Loucy (cell line): ENCODE results near the gene TGFB3.
"Not testable (repeated sequence)": the region's sequence is repeated elsewhere in the genome, so short reads cannot be mapped to it uniquely, and the experiment has no call there.

ENCODE experiments used
- H2AFZ ChIP-seq: fragments of 200-600 bp; sonication (generic); 2 replicates; pipeline ENCODE4 v1.6.0; 2016; ENCODE audit warnings: antibody characterized with exemption, mild to moderate bottlenecking, low read length, moderate library complexity
- H3F3A ChIP-seq: fragments of 200-600 bp; 2 replicates; pipeline ENCODE4 v1.6.0; 2016; ENCODE audit warnings: antibody characterized with exemption, low read depth, mild to moderate bottlenecking
- H3K27me3 ChIP-seq: fragments of 200-600 bp; sonication (generic); 2 replicates; pipeline ENCODE4 v1.6.1; 2014; ENCODE audit warnings: low read length, mild to moderate bottlenecking; ENCODE audit not compliant: insufficient read depth, poor library complexity, severe bottlenecking
- H3K36me3 ChIP-seq: fragments of 200-600 bp; sonication (generic); 2 replicates; pipeline ENCODE4 v1.6.1; 2016; ENCODE audit warnings: low read length; ENCODE audit not compliant: insufficient read depth
- H3K4me1 ChIP-seq: fragments of 200-600 bp; sonication (generic); 2 replicates; pipeline ENCODE4 v1.5.1; 2014; ENCODE audit warnings: low read length, mild to moderate bottlenecking; ENCODE audit not compliant: insufficient read depth, poor library complexity, severe bottlenecking
- H3K4me2 ChIP-seq: fragments of 200-600 bp; sonication (generic); 2 replicates; pipeline ENCODE4 v1.6.0; 2014; ENCODE audit warnings: antibody characterized with exemption, low read length, low read depth, mild to moderate bottlenecking; ENCODE audit not compliant: poor library complexity, severe bottlenecking
- H3K4me3 ChIP-seq: fragments of 200-600 bp; sonication (generic); 2 replicates; pipeline ENCODE4 v1.5.1; 2014; ENCODE audit warnings: low read length, mild to moderate bottlenecking, mixed read lengths; ENCODE audit not compliant: poor library complexity, severe bottlenecking
- H3K79me2 ChIP-seq: fragments of 200-600 bp; sonication (generic); 2 replicates; pipeline ENCODE4 v1.6.1; 2014; ENCODE audit warnings: low read length; ENCODE audit not compliant: insufficient read depth
- H3K9ac ChIP-seq: fragments of 200-600 bp; sonication (generic); 2 replicates; pipeline ENCODE4 v1.6.0; 2014; ENCODE audit warnings: mild to moderate bottlenecking, low read depth, low read length, moderate library complexity; ENCODE audit not compliant: poor library complexity, severe bottlenecking
- H3K9me2 ChIP-seq: fragments of 200-600 bp; sonication (generic); replicated peaks from 2 replicates; pipeline ENCODE4 v1.6.1; 2016; ENCODE audit warnings: low read depth, low read length, mixed read lengths
- H3K9me3 ChIP-seq: fragments of 200-600 bp; sonication (generic); 2 replicates; pipeline ENCODE4 v1.6.1; 2014; ENCODE audit warnings: mild to moderate bottlenecking, antibody characterized with exemption, low read length, low read depth; ENCODE audit not compliant: insufficient read depth
- H4K20me1 ChIP-seq: fragments of 200-600 bp; sonication (generic); 2 replicates; pipeline ENCODE4 v1.6.0; 2014; ENCODE audit warnings: antibody characterized with exemption, low read length, mild to moderate bottlenecking; ENCODE audit not compliant: insufficient read depth, poor library complexity, severe bottlenecking
- CTCF ChIP-seq: fragments of 200-600 bp; sonication (generic); conservative IDR thresholded peaks from 2 replicates; pipeline ENCODE4 v1.5.1; 2014; ENCODE audit warnings: mild to moderate bottlenecking, antibody characterized with exemption, low read length
- EZH2phosphoT487 ChIP-seq: fragments of 200-600 bp; IDR thresholded peaks from 2 replicates; pipeline ENCODE4 v1.6.1; 2018; ENCODE audit warnings: antibody characterized with exemption, mild to moderate bottlenecking, moderate library complexity, borderline replicate concordance

Gene TGFB3

DNA sequence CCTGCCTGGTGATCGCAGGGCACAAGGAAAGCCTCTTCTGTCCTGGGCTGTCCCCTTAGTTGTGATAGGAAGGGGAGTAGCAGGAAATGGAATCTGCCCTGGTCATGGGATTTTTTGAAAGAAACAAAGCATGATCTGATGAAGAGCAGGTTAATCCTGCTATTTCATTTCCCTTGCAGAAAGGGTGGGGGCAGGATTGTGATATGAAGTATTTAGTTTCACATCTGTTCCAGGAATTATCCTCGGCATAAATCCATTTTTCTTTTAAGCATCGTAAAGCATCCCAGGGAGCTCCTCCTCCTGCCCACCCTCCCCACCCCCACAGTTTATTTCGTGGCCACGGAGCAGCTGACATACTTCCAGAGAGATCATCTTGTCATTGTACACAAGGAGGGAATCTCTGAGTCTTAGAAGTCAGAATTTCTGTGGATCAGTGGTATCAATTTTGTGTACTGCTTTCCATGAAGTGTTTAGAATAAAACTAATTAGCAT is 53.1 kb downstream of the TGFB3 start:
- no peak for TF ChIP-seq EZH2phosphoT487
- TF ChIP-seq CTCF, result no peak
- Histone ChIP-seq H3K9me3 (no peaks in the 10 kb centered on the region), H3K36me3 (no peaks in the 10 kb centered on the region; the same call in 1 of the 2 replicates), H3K9me2 (no peaks in the 10 kb centered on the region), H3K4me3 (no peak overlapping the region), H3K27me3 (no peaks in the 10 kb centered on the region), H2AFZ (no peak overlapping the region), H3K4me1 (no peaks in the 10 kb centered on the region), H3K4me2 (no peak overlapping the region), H3K79me2 (no peaks in the 10 kb centered on the region), H4K20me1 (no peaks in the 10 kb centered on the region), H3F3A (no peaks in the 10 kb centered on the region), H3K9ac (no peak overlapping the region)

DNA sequence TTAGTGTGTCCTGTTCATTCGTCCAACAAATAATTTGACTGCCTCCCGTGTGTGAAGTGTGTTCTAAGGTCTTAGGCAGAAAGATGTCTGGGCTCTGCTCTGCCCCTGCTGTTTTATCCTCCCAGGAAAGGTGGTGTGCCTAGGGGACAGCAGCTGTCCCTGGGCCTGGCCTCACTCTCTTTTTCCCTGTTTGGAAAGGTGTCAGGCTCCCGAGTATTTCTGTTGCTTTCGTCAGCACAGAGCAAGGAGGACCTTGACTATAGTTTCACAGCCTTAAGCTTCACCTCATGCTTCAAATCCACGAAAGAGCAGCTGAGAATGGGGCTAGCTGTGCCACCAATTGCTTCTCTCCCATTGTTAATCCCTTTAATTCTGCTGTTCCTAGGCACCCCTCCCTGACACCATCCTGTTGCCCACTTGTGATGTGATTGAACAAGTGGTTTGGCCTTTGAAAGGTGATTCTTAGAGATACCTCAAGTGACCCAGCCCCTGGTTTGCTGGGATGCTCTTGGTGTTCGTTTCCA is 54.2 kb downstream of the TGFB3 start:
- Histone ChIP-seq H3K79me2 (no peaks in the 10 kb centered on the region), H3F3A (no peaks in the 10 kb centered on the region), H3K9me3 (no peaks in the 10 kb centered on the region), H2AFZ (no peak overlapping the region), H3K36me3 (no peaks in the 10 kb centered on the region; the same call in 1 of the 2 replicates), H3K4me3 (no peak overlapping the region), H3K9me2 (no peaks in the 10 kb centered on the region), H3K27me3 (no peaks in the 10 kb centered on the region), H3K4me2 (no peak overlapping the region), H3K9ac (no peak overlapping the region), H4K20me1 (no peaks in the 10 kb centered on the region), H3K4me1 (no peaks in the 10 kb centered on the region)
- no peak for TF ChIP-seq CTCF
- no peak for TF ChIP-seq EZH2phosphoT487

DNA sequence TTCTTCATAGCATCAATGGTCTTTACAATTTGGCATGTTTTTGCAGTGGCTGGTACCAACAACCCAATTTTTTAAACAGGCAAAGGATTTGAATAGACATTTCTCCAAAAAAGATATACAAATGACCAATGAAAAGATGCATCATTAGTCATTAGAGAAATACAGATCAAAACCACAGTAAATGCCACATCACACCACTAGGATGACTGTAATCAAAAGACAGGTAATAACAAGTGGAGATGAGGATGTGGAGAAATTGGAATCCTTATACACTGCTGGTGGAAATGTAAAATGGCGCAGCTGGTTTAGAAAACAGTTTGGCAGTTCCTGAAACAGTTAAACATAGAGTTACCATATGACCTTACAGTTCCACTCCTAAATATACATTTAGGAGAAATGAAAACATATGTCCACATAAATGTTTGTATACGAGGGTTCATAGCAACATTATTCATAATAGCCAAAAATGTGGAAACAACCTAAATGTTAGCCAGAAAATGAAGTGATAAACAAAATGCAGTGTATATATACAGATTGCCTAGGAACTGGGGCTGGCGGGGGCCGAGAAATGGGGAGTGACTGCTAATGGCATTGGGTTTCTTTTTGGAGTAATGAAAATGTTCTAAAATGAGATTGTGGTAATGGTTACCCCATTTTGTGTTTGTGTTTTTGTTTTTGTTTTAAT is 55.2 kb downstream of the TGFB3 start:
- Histone ChIP-seq H3K9ac (no peak overlapping the region), H3K4me2 (no peak overlapping the region), H3K27me3 (no peaks in the 10 kb centered on the region), H4K20me1 (no peaks in the 10 kb centered on the region), H3K4me1 (no peaks in the 10 kb centered on the region), H3K9me3 (no peaks in the 10 kb centered on the region), H3K9me2 (no peaks in the 10 kb centered on the region), H3K4me3 (no peak overlapping the region), H3K36me3 (no peaks in the 10 kb centered on the region; the same call in 1 of the 2 replicates), H3K79me2 (no peaks in the 10 kb centered on the region), H3F3A (no peaks in the 10 kb centered on the region), H2AFZ (no peak overlapping the region)
- TF ChIP-seq EZH2phosphoT487 (no peak), CTCF (no peak; the same call in 1 of the 2 replicates)

DNA sequence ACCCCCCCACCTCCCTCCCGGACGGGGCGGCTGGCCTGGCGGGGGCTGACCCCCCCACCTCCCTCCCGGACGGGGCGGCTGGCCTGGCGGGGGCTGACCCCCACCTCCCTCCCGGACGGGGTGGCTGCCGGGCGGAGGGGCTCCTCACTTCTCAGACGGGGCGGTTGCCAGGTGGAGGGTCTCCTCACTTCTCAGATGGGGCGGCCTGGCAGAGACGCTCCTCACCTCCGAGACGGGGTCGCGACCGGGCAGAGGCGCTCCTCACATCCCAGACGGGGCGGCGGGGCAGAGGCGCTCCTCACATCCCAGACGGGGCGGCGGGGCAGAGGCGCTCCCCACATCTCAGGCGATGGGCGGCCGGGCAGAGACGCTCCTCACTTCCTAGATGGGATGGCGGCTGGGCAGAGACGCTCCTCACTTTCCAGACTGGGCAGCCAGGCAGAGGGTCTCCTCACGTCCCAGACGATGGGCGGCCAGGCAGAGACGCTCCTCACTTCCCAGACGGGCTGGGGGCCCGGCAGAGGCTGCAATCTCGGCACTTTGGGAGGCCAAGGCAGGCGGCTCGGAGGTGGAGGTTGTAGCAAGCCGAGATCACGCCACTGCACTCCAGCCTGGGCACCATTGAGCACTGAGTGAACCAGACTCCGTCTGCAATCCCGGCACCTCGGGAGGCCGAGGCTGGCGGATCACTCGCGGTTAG is 56.5 kb downstream of the TGFB3 start:
- not testable (repeated sequence) for H3F3A ChIP-seq, H3K4me1 ChIP-seq, H3K9ac ChIP-seq, H3K9me2 ChIP-seq, H3K27me3 ChIP-seq, H3K4me2 ChIP-seq, H3K79me2 ChIP-seq, H3K4me3 ChIP-seq, H4K20me1 ChIP-seq, H2AFZ ChIP-seq, H3K36me3 ChIP-seq, H3K9me3 ChIP-seq

GRCh38 chr14:75920421-75920820 is 61.4 kb downstream of the TGFB3 start:
- not testable (repeated sequence) for H3K4me2 ChIP-seq, H3K27me3 ChIP-seq, H4K20me1 ChIP-seq, H3K36me3 ChIP-seq, H3K4me3 ChIP-seq, H2AFZ ChIP-seq, H3K79me2 ChIP-seq, H3K4me1 ChIP-seq, H3F3A ChIP-seq, H3K9ac ChIP-seq, H3K9me2 ChIP-seq, H3K9me3 ChIP-seq
